H1 (cell line): ENCODE results near the gene RANBP9. TPM values are rescaled to one million over a fixed set of nuclear protein-coding genes. Genes with fewer than 3 reads are reported as not detected.

Experiments
- CTCF ChIA-PET: fragments of 300-600 bp; sonication (Branson Sonifier 250); formaldehyde crosslinking; loops from one replicate; lab custom pipeline; 2021; ENCODE audit not compliant: partially characterized antibody; lab: Charles Lee
- POLR2A ChIA-PET: fragments of 300-600 bp; sonication (Branson Sonifier 250); formaldehyde crosslinking; loops from one replicate; lab custom pipeline; 2021; ENCODE audit warnings: inconsistent platforms; ENCODE audit not compliant: partially characterized antibody; lab: Charles Lee
- DNase-seq, 2 experiments: peaks; one replicate each; pipeline versions ENCODE4 v3.0.0 to v3.0.0-alpha.2; 2010 to 2022; ENCODE audit warnings: low spot score in 2 of 2, low read depth in 1 of 2, mixed read lengths in 1 of 2
- FAIRE-seq: peaks from 2 replicates; lab custom pipeline; 2011; peaks lifted over from hg19 to GRCh38; lab: Jason Lieb, UNC
- H2AFZ ChIP-seq: 2 replicates; pipeline ENCODE4 v1.8.1; 2012; ENCODE audit warnings: low read length, inconsistent platforms
- H2AK5ac ChIP-seq: 2 replicates; pipeline ENCODE4 v1.6.1; 2013; ENCODE audit warnings: low read depth, low read length
- H2BK120ac ChIP-seq: replicated peaks from 2 replicates; pipeline ENCODE3; 2013; ENCODE audit warnings: low read depth, low read length, inconsistent platforms
- H2BK12ac ChIP-seq: 2 replicates; pipeline ENCODE4 v1.6.1; 2013; ENCODE audit warnings: low read depth, low read length
- H2BK15ac ChIP-seq: 2 replicates; pipeline ENCODE4 v1.6.1; 2013; ENCODE audit warnings: low read length
- H2BK20ac ChIP-seq: 2 replicates; pipeline ENCODE4 v1.6.1; 2013; ENCODE audit warnings: low read length
- H2BK5ac ChIP-seq: 2 replicates; pipeline ENCODE4 v1.6.1; 2013; ENCODE audit warnings: low read depth, low read length
- H3K14ac ChIP-seq: 2 replicates; pipeline ENCODE4 v1.6.1; 2013; ENCODE audit warnings: inconsistent platforms; ENCODE audit not compliant: insufficient read length
- H3K18ac ChIP-seq: 2 replicates; pipeline ENCODE4 v1.6.1; 2013; ENCODE audit warnings: low read length; ENCODE audit errors: extremely low read depth
- H3K23ac ChIP-seq: 2 replicates; pipeline ENCODE4 v1.6.1; 2013; ENCODE audit warnings: inconsistent platforms; ENCODE audit not compliant: insufficient read length
- H3K23me2 ChIP-seq: 2 replicates; pipeline ENCODE4 v1.6.1; 2013; ENCODE audit warnings: low read depth, low read length
- H3K27ac ChIP-seq: 2 replicates; pipeline ENCODE4 v1.6.1; 2011; ENCODE audit warnings: low read depth, low read length, inconsistent platforms
- H3K27me3 ChIP-seq, 4 experiments: replicated peaks in 1 of 4; 1 replicate in 1 of 4; 2 replicates in 3 of 4; pipeline versions ENCODE4 v1.6.1 to v1.8.1; 2011 to 2013; ENCODE audit warnings: low read length in 3 of 4, mild to moderate bottlenecking in 3 of 4, inconsistent platforms in 2 of 4, mixed read lengths in 2 of 4, moderate library complexity in 1 of 4; ENCODE audit not compliant: control insufficient read depth in 3 of 4, insufficient read depth in 3 of 4; ENCODE audit errors: extremely low read depth in 1 of 4
- H3K36me3 ChIP-seq, 4 experiments: 2 replicates each; pipeline versions ENCODE4 v1.6.1 to v1.8.1; 2011 to 2013; ENCODE audit warnings: mild to moderate bottlenecking in 4 of 4, low read length in 3 of 4, moderate library complexity in 2 of 4, control low read depth in 1 of 4, inconsistent platforms in 1 of 4; ENCODE audit not compliant: insufficient read depth in 4 of 4, control insufficient read depth in 2 of 4
- H3K4ac ChIP-seq: replicated peaks from 2 replicates; pipeline ENCODE3; 2013; ENCODE audit warnings: low read length, low read depth, mixed read lengths, inconsistent platforms; ENCODE audit not compliant: insufficient read length
- H3K4me1 ChIP-seq, 4 experiments: replicated peaks in 1 of 4; 1 replicate in 1 of 4; 2 replicates in 3 of 4; pipeline versions ENCODE4 v1.6.1 to v1.8.1; 2011 to 2013; ENCODE audit warnings: low read length in 3 of 4, inconsistent platforms in 2 of 4, mixed read lengths in 1 of 4; ENCODE audit not compliant: insufficient read depth in 4 of 4, control insufficient read depth in 3 of 4
- H3K4me2 ChIP-seq, 2 experiments: 2 replicates each; pipeline versions ENCODE4 v1.6.1 to v1.8.1; 2011 to 2013; ENCODE audit warnings: low read depth in 2 of 2, low read length in 2 of 2, control low read depth in 1 of 2, inconsistent platforms in 1 of 2, mild to moderate bottlenecking in 1 of 2; ENCODE audit not compliant: insufficient read depth in 1 of 2
- H3K4me3 ChIP-seq, 4 experiments: fragments of 200-600, 300-600 bp in 1 of 4; sonication (generic), shearing (Covaris generic), sonication (Bioruptor Twin) in 1 of 4; 2 replicates each; pipeline versions ENCODE4 v1.5.1 to v1.8.1; 2011 to 2016; ENCODE audit warnings: low read length in 4 of 4, low read depth in 3 of 4, control low read depth in 2 of 4, inconsistent platforms in 2 of 4, mild to moderate bottlenecking in 2 of 4, mixed read lengths in 1 of 4, moderate library complexity in 1 of 4; ENCODE audit not compliant: insufficient read depth in 2 of 4; ENCODE audit errors: extremely low read depth in 1 of 4
- H3K56ac ChIP-seq: replicated peaks from 2 replicates; pipeline ENCODE3; 2013; ENCODE audit warnings: low read depth, mild to moderate bottlenecking, mixed read lengths, low read length, inconsistent platforms; ENCODE audit not compliant: insufficient read length
- H3K79me1 ChIP-seq: 2 replicates; pipeline ENCODE4 v1.6.1; 2013; ENCODE audit warnings: low read depth, low read length, control low read depth
- H3K79me2 ChIP-seq, 2 experiments: 2 replicates each; pipeline versions ENCODE4 v1.6.1 to v1.8.1; 2012 to 2013; ENCODE audit warnings: low read length in 2 of 2, mild to moderate bottlenecking in 2 of 2, inconsistent platforms in 1 of 2; ENCODE audit not compliant: insufficient read depth in 2 of 2, control insufficient read depth in 1 of 2
- H3K9ac ChIP-seq, 4 experiments: replicated peaks in 1 of 4; 1 replicate in 1 of 4; 2 replicates in 3 of 4; pipeline versions ENCODE4 v1.6.1 to v1.8.1; 2011 to 2013; ENCODE audit warnings: low read depth in 3 of 4, low read length in 3 of 4, control low read depth in 2 of 4, mild to moderate bottlenecking in 2 of 4, moderate library complexity in 2 of 4, inconsistent platforms in 1 of 4; ENCODE audit errors: extremely low read depth in 1 of 4
- H3K9me3 ChIP-seq, 2 experiments: 2 replicates each; pipeline versions ENCODE4 v1.6.1 to v1.8.1; 2012 to 2013; ENCODE audit warnings: mild to moderate bottlenecking in 2 of 2, moderate library complexity in 2 of 2, control low read depth in 1 of 2, inconsistent platforms in 1 of 2, low read depth in 1 of 2, low read length in 1 of 2, mixed read lengths in 1 of 2; ENCODE audit not compliant: insufficient read depth in 2 of 2
- H4K20me1 ChIP-seq, 2 experiments: replicated peaks in 1 of 2; 2 replicates each; pipeline versions ENCODE3 to v1.8.1; 2011 to 2013; ENCODE audit warnings: inconsistent platforms in 2 of 2, low read length in 2 of 2, mild to moderate bottlenecking in 1 of 2; ENCODE audit not compliant: insufficient read depth in 2 of 2, control insufficient read depth in 1 of 2
- H4K5ac ChIP-seq: 2 replicates; pipeline ENCODE4 v1.6.1; 2013; ENCODE audit warnings: low read length, low read depth, mixed read lengths, inconsistent platforms; ENCODE audit not compliant: insufficient read length
- H4K8ac ChIP-seq: 2 replicates; pipeline ENCODE4 v1.8.0; 2013; ENCODE audit warnings: mild to moderate bottlenecking, moderate library complexity, low read length, inconsistent platforms; ENCODE audit not compliant: insufficient read depth; ENCODE audit errors: extremely low read depth
- H4K91ac ChIP-seq: replicated peaks from 2 replicates; pipeline ENCODE3; 2013; ENCODE audit warnings: low read length, mixed read lengths, inconsistent platforms; ENCODE audit not compliant: insufficient read length
- EZH2 ChIP-seq: fragments of 200-600 bp; sonication (generic); IDR thresholded peaks from 2 replicates; pipeline ENCODE4 v1.7.1; 2012; ENCODE audit warnings: low read depth, mild to moderate bottlenecking, moderate library complexity, low read length, inconsistent platforms; ENCODE audit not compliant: severe bottlenecking
- WGBS, 2 experiments: shearing (Covaris generic) in 1 of 2; methylation state at CpG; one replicate each; pipeline versions ENCODE4 v1.1.6 to v1.1.7; 2013 to 2015; ENCODE audit warnings: low lambda C conversion rate in 2 of 2, mixed read lengths in 2 of 2, inconsistent platforms in 1 of 2, low coverage in 1 of 2, missing lambda C conversion rate in 1 of 2; ENCODE audit not compliant: insufficient replicate concordance in 2 of 2, insufficient coverage in 1 of 2, insufficient read length in 1 of 2; ENCODE audit errors: extremely low coverage in 1 of 2, missing lambda C conversion rate in 1 of 2; 5-methylcytosine and 5-hydroxymethylcytosine counted together
- polyA plus RNA-seq, 7 experiments: library from polyadenylated mRNA; depleted of rRNA in 3 of 7; stranded (reverse) in 5 of 7; unstranded in 2 of 7; fragments of >200 nt in 5 of 7; fragments of 200-250 nt in 2 of 7; gene quantifications; 1 replicate in 5 of 7; 2 replicates in 1 of 7; 4 replicates in 1 of 7; pipeline versions ENCODE4 v1.2.1 to v1.2.3, GENCODE V29; 2011 to 2013; ENCODE audit warnings: missing spikeins in 2 of 7, mixed read lengths in 2 of 7
- total RNA-seq: library from RNA; stranded (reverse); fragmentation: NEBNext Ultra II Directional; extraction: Animal tissue kit (Norgen Biotek cat#: 25700); gene quantifications from 2 replicates; pipeline ENCODE4 v1.2.1, GENCODE V29; 2021

The RANBP9 gene
- total and polyA plus RNA-seq, 2 of the 8 experiments (the other 6 are each of a cell fraction or from before 2014, with no cell fraction given), result 13.0 to 36.7 TPM

DNA sequence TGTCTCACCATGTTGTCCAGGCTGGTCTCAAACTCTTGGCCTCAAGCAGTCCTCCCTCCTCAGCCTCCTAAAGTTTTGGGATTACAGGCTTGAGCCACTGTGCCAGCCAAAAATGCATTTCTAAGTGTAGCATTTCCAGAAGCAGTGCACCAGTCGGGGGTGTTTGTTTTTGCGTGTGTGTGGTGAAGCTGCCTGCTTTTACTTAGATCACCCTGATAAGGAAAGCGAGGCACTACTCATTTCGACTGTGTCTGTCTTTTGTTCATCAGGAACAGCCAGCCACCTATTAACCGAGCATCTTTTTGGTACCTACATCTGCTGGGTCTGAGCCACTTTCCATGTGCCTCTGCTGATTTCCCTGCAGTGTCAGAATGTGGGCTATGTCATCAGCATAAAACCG is 118.5 kb downstream of the RANBP9 start:
- peaks cover 6% of the 10 kb centered on the region; the same call in 1 of the 2 replicates for H3K23me2 ChIP-seq
- no peak overlapping the region for H2AFZ ChIP-seq
- no peaks in the 10 kb centered on the region for H3K79me2 ChIP-seq
- TF ChIP-seq EZH2, result no peak
- H3K79me1 ChIP-seq, result 0 out of 2 replicates have a peak, but pooled peaks cover 3% of the 10 kb centered on the region
- no peak overlapping the region for H2BK15ac ChIP-seq
- DNase-seq, result no peak
- FAIRE-seq, result no peak
- H2BK12ac ChIP-seq, result no peak overlapping the region
- no peak overlapping the region for H2BK20ac ChIP-seq
- ChIA-PET POLR2A (interaction anchor here (1.7 to 3.6 kb wide), 3 partner anchors 11 to 22 kb away, joined by 5 to 14 read pairs (median 13); partner anchors contain the start of genes NOL7 and SIRT5), CTCF (interaction anchor here (0.5 to 2.7 kb wide), 5 partner anchors 18 to 261 kb away, joined by 3 to 13 read pairs (median 5); partner anchors contain the start of gene SIRT5)
- no peak overlapping the region for H3K14ac ChIP-seq
- H3K27ac ChIP-seq, result no peak overlapping the region
- WGBS, 2 experiments, result 83% methylated on average over 6 of the region's 6 CpGs; no CpG with 5 or more reads in 1 of the 2 experiments
- no peak overlapping the region for H3K4ac ChIP-seq
- no peak overlapping the region for H2BK5ac ChIP-seq
- no peaks in the 10 kb centered on the region; a peak in 1 of 7 replicates for H3K4me1 ChIP-seq
- peaks cover 0 to 30% (median 3%) of the 10 kb centered on the region in 4 experiments; a peak in 3 of 8 replicates for H3K36me3 ChIP-seq
- H3K4me3 ChIP-seq, result no peak overlapping the region
- H4K8ac ChIP-seq, result no peak overlapping the region
- no peaks in the 10 kb centered on the region for H3K27me3 ChIP-seq
- no peaks in the 10 kb centered on the region for H3K9me3 ChIP-seq
- H3K23ac ChIP-seq, result no peak overlapping the region
- H3K9ac ChIP-seq, result no peak overlapping the region
- no peak overlapping the region for H3K56ac ChIP-seq
- no peak overlapping the region for H3K18ac ChIP-seq
- no peak overlapping the region for H4K5ac ChIP-seq
- no peak overlapping the region for H2BK120ac ChIP-seq
- no peak overlapping the region for H4K91ac ChIP-seq
- H2AK5ac ChIP-seq, result no peak overlapping the region
- H4K20me1 ChIP-seq, result peaks cover 0 to 7% of the 10 kb centered on the region in 2 experiments
- H3K4me2 ChIP-seq, result no peak overlapping the region
